K562 (cell line): ENCODE measurements around the gene MANF. TPM values are rescaled to one million over a fixed set of nuclear protein-coding genes. Genes with fewer than 3 reads are reported as not detected.

ENCODE experiments used
- ATAC-seq: fragments of 200-7000 bp; cut with Tn5 transposase; 3 replicates; pipeline ENCODE4 v1.9.1; 2020; ENCODE audit warnings: moderate library complexity
- BruUV-seq: library from RNA; stranded (reverse); fragments of 400-500 nt; replicated peaks from 2 replicates; lab custom pipeline; 2021; lab: Mats Ljungman, UMichigan
- CTCF ChIA-PET: fragments of 300-600 bp; formaldehyde crosslinking; extraction: SDS; loops from one replicate; lab custom pipeline; 2021; ENCODE audit warnings: low intra/inter-chr PET ratio; lab: Yijun Ruan, JAX
- POLR2A ChIA-PET: fragments of 300-600, 350-650 bp; sonication (Branson Sonifier 250); formaldehyde crosslinking; extraction: SDS; loops from one replicate; lab custom pipeline; 2021; ENCODE audit warnings: antibody characterized with exemption, inconsistent platforms; lab: Yijun Ruan, JAX
- DNase-seq, 4 experiments: peaks; one replicate each; pipeline versions ENCODE4 v3.0.0 to v3.0.0-alpha.2; 2011 to 2018; ENCODE audit warnings: low spot score in 3 of 4, mixed read lengths in 3 of 4; ENCODE audit errors: extremely low read depth in 1 of 4
- FAIRE-seq: peaks from 2 replicates; lab custom pipeline; 2011; peaks lifted over from hg19 to GRCh38; lab: Jason Lieb, UNC
- H2AFZ ChIP-seq: 2 replicates; pipeline ENCODE4 v1.6.0; 2011; ENCODE audit warnings: low read depth, low read length, control low read depth, inconsistent platforms
- H3K27ac ChIP-seq: fragments of 200-600 bp; 3 replicates; pipeline ENCODE4 v1.8.0; 2011; ENCODE audit warnings: low read depth, mild to moderate bottlenecking, control low read depth, inconsistent platforms, low read length, moderate library complexity, mixed read lengths; ENCODE audit errors: extremely low read depth
- H3K27me3 ChIP-seq, 2 experiments: fragments of 300-600 bp in 1 of 2; 2 replicates in 1 of 2; 3 replicates in 1 of 2; pipeline versions ENCODE4 v1.6.0 to v1.8.0; 2011; ENCODE audit warnings: inconsistent platforms in 2 of 2, low read length in 2 of 2, mild to moderate bottlenecking in 1 of 2, mixed read lengths in 1 of 2, moderate library complexity in 1 of 2; ENCODE audit not compliant: control insufficient read depth in 2 of 2, insufficient read depth in 2 of 2
- H3K36me3 ChIP-seq: fragments of 300-600 bp; 3 replicates; pipeline ENCODE4 v1.8.0; 2011; ENCODE audit warnings: mild to moderate bottlenecking, low read length, inconsistent platforms; ENCODE audit not compliant: control insufficient read depth, insufficient read depth
- H3K4me1 ChIP-seq, 2 experiments: fragments of 200-600 bp in 1 of 2; replicated peaks in 1 of 2; 2 replicates in 1 of 2; 3 replicates in 1 of 2; pipeline versions ENCODE4 v1.5.1 to v1.8.0; 2011; ENCODE audit warnings: inconsistent platforms in 2 of 2, low read length in 2 of 2, mild to moderate bottlenecking in 1 of 2, mixed read lengths in 1 of 2, moderate library complexity in 1 of 2; ENCODE audit not compliant: control insufficient read depth in 2 of 2, insufficient read depth in 2 of 2
- H3K4me2 ChIP-seq: 2 replicates; pipeline ENCODE4 v1.6.1; 2011; ENCODE audit warnings: low read length, control low read depth, inconsistent platforms, mixed read lengths; ENCODE audit not compliant: insufficient read depth
- H3K4me3 ChIP-seq: fragments of 200-600 bp; sonication (generic), shearing (Covaris generic); 2 replicates; pipeline ENCODE4 v1.5.1; 2016; ENCODE audit warnings: control low read depth, inconsistent platforms
- H3K79me2 ChIP-seq: fragments of 200-600 bp; 3 replicates; pipeline ENCODE4 v1.8.0; 2011; ENCODE audit warnings: low read length, inconsistent platforms; ENCODE audit not compliant: control insufficient read depth, insufficient read depth
- H3K9ac ChIP-seq, 2 experiments: 2 replicates each; pipeline versions ENCODE4 v1.6.0 to v1.6.1; 2011; ENCODE audit warnings: low read depth in 2 of 2, low read length in 2 of 2, control low read depth in 1 of 2, inconsistent platforms in 1 of 2, mild to moderate bottlenecking in 1 of 2, mixed read lengths in 1 of 2; ENCODE audit not compliant: insufficient read depth in 1 of 2
- H3K9me1 ChIP-seq: one replicate; pipeline ENCODE4 v1.6.0; 2011; ENCODE audit warnings: inconsistent platforms, mild to moderate bottlenecking, low read length, moderate library complexity; ENCODE audit not compliant: control insufficient read depth, insufficient read depth
- H3K9me3 ChIP-seq: replicated peaks from 2 replicates; pipeline ENCODE4 v1.5.1; 2011; ENCODE audit warnings: low read depth, low read length, inconsistent platforms; ENCODE audit not compliant: control insufficient read depth, insufficient read depth
- H4K20me1 ChIP-seq: replicated peaks from 2 replicates; pipeline ENCODE4 v1.6.1; 2011; ENCODE audit warnings: low read length, inconsistent platforms, mixed read lengths; ENCODE audit not compliant: control insufficient read depth, insufficient read depth
- BRCA1 ChIP-seq, 2 experiments: fragments of 450-650 bp in 1 of 2; sonication (generic) in 1 of 2; formaldehyde crosslinking in 1 of 2; IDR thresholded peaks; 2 replicates each; pipeline versions ENCODE4 v1.5.0 to v1.6.1; 2017 to 2020; ENCODE audit warnings: mild to moderate bottlenecking in 1 of 2, missing genetic modification reagents in 1 of 2
- ESRRA ChIP-seq: fragments of 450-650 bp; IDR thresholded peaks from 2 replicates; pipeline ENCODE4 v1.6.1; 2014; ENCODE audit warnings: low read depth, mild to moderate bottlenecking, moderate library complexity, borderline replicate concordance
- ETV5 ChIP-seq: sonication (generic); formaldehyde crosslinking; IDR thresholded peaks from 2 replicates; pipeline ENCODE4 v1.4.0; 2020; ENCODE audit warnings: low read depth, mild to moderate bottlenecking, missing genetic modification reagents
- HDAC8 ChIP-seq: fragments of 450-650 bp; IDR thresholded peaks from 2 replicates; pipeline ENCODE4 v1.6.1; 2016; ENCODE audit warnings: mild to moderate bottlenecking, missing genetic modification characterization, moderate library complexity, missing compliant biosample characterization
- HNRNPH1 ChIP-seq: fragments of 200-400 bp; formaldehyde crosslinking; optimal IDR thresholded peaks from 2 replicates; pipeline ENCODE3; 2017; ENCODE audit warnings: low read depth, mild to moderate bottlenecking, low read length, moderate library complexity
- NCOA4 ChIP-seq: fragments of 450-650 bp; IDR thresholded peaks from 2 replicates; pipeline ENCODE4 v1.6.1; 2018; ENCODE audit warnings: mild to moderate bottlenecking; ENCODE audit not compliant: partially characterized antibody
- OTX1 ChIP-seq: fragments of 450-650 bp; formaldehyde crosslinking; IDR thresholded peaks from 2 replicates; pipeline ENCODE4 v1.4.0; 2022; ENCODE audit warnings: mild to moderate bottlenecking
- SMARCE1 ChIP-seq: fragments of 450-650 bp; IDR thresholded peaks from 2 replicates; pipeline ENCODE4 v1.7.1; 2016; ENCODE audit warnings: mild to moderate bottlenecking
- ZNF12 ChIP-seq: sonication (generic); formaldehyde crosslinking; IDR thresholded peaks from 2 replicates; pipeline ENCODE4 v1.4.0; 2020; ENCODE audit warnings: mild to moderate bottlenecking, missing genetic modification reagents
- ZNF133 ChIP-seq: fragments of 250-450 bp; sonication (Bioruptor Pico); IDR thresholded peaks from 2 replicates; pipeline ENCODE4 v1.4.0; 2020; ENCODE audit warnings: mild to moderate bottlenecking
- WGBS: fragments of 100-300 bp; shearing (Covaris generic); methylation state at CpG from one replicate; pipeline ENCODE4 v1.1.6; 2016; ENCODE audit warnings: low coverage, mixed read lengths; ENCODE audit not compliant: insufficient coverage; ENCODE audit errors: missing lambda C conversion rate; 5-methylcytosine and 5-hydroxymethylcytosine counted together
- in situ Hi-C: fragments of 300-500 bp; cut with MboI; formaldehyde crosslinking; loops from 4 replicates; pipeline ENCODE4 v1.15.0; 2018; ENCODE audit warnings: inconsistent platforms, mixed read lengths
- intact Hi-C: fragments of 100-400 bp; cut with micrococcal nuclease; formaldehyde crosslinking; loops from 2 replicates; pipeline ENCODE4 v1.14.2; 2022
- polyA plus RNA-seq, 8 experiments: library from polyadenylated mRNA; depleted of rRNA in 4 of 8; stranded (reverse) in 5 of 8; unstranded in 3 of 8; fragments of >200 nt; fragmentation: Nextera tagmentation in 2 of 8; fragmentation: Illumina TruSeq in 1 of 8; extraction: Ambion mirVana in 2 of 8; extraction: Trizol in 1 of 8; gene quantifications; 2 replicates each; pipeline versions ENCODE4 v1.2.1 to v1.2.3, GENCODE V29; 2011 to 2014; ENCODE audit warnings: inconsistent platforms in 1 of 8, missing spikeins in 1 of 8
- total RNA-seq, 7 experiments: library from RNA; depleted of rRNA in 6 of 7; stranded (reverse); fragments of >200 nt in 6 of 7; fragmentation: Illumina TruSeq in 2 of 7; extraction: Trizol in 2 of 7; gene quantifications; 2 replicates each; pipeline versions ENCODE4 v1.2.1 to v1.2.3, GENCODE V29; 2011 to 2021; ENCODE audit warnings: low replicate concordance in 1 of 7
- TF ChIP-seq, protein P1 (sequence below): fragments of 450-650 bp; formaldehyde crosslinking; IDR thresholded peaks from 2 replicates; pipeline ENCODE4 v1.4.0; 2020; ENCODE audit warnings: mild to moderate bottlenecking
- TF ChIP-seq, protein P2 (sequence below), 2 experiments: fragments of 450-650 bp; formaldehyde crosslinking in 1 of 2; IDR thresholded peaks; 2 replicates each; pipeline versions ENCODE4 v1.4.0 to v1.6.1; 2014 to 2020; ENCODE audit warnings: mild to moderate bottlenecking in 2 of 2, borderline replicate concordance in 1 of 2, low read depth in 1 of 2

Gene MANF
- total and polyA plus RNA-seq, 9 of the 15 experiments (the other 6 are each of a cell fraction or from before 2014, with no cell fraction given) = 6.5 to 52.7 (median 42.3) TPM

DNA sequence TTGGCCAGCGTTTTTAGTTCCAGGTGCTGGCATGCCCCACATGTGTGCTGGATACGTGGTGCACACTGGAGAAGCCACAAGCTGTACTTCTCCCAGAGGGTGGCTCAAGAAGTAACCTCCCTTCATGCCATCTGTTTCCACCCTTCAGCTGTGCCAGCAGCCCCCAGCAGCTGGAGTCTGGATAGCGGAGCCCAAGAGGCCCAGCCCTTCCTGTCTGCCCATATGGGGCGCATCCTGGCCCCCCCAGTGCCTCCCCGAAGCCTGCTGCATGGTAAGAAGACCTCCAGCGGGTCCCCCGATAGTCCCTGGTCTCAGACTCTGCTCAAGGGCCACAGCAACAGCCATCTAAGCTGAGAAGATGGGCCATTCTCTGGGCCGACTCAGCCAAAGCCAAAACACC is 5.8 kb upstream of the MANF start:
- Histone ChIP-seq H4K20me1 (no peaks in the 10 kb centered on the region), H3K9ac (no peak overlapping the region), H3K4me3 (no peak overlapping the region), H3K4me1 (peaks cover 0 to 2% of the 10 kb centered on the region in 2 experiments; a peak in 3 of 5 replicates), H3K27ac (no peak overlapping the region), H3K9me1 (no peaks in the 10 kb centered on the region), H3K27me3 (peaks cover 10 to 43% of the 10 kb centered on the region in 2 experiments), H3K9me3 (no peaks in the 10 kb centered on the region), H3K79me2 (peaks cover 9% of the 10 kb centered on the region), H3K36me3 (no peaks in the 10 kb centered on the region), H2AFZ (no peak overlapping the region)
- DNase-seq = no peak
- ATAC-seq = no peak
- no TSS peak for BruUV-seq
- CTCF ChIA-PET = no interaction called here
- no peak for FAIRE-seq
- POLR2A ChIA-PET = interaction anchor here (0.6 to 0.7 kb wide), 2 partner anchors 14 to 49 kb away, joined by 3 read pairs; no protein-coding TSS in a partner anchor
- intact Hi-C loops = loop anchor here (10.0 kb wide), 1 partner anchor 704 kb away; the partner anchor contains the start of gene DOCK3
- TF ChIP-seq ZNF12 (CRISPR knock-in tag) = no peak
- TF ChIP-seq NCOA4 = no peak
- no peak for TF ChIP-seq ESRRA
- no peak for TF ChIP-seq HNRNPH1
- TF ChIP-seq ETV5 (CRISPR knock-in tag) = no peak
- no peak for TF ChIP-seq ZNF133 (CRISPR knock-in tag)
- TF ChIP-seq BRCA1 (IDR thresholded peaks at IDR 0.05) = no peak
- no peak for TF ChIP-seq BRCA1 (CRISPR knock-in tag; IDR thresholded peaks at IDR 0.05)
- TF ChIP-seq HDAC8 = no peak
- TF ChIP-seq, protein P1, sequence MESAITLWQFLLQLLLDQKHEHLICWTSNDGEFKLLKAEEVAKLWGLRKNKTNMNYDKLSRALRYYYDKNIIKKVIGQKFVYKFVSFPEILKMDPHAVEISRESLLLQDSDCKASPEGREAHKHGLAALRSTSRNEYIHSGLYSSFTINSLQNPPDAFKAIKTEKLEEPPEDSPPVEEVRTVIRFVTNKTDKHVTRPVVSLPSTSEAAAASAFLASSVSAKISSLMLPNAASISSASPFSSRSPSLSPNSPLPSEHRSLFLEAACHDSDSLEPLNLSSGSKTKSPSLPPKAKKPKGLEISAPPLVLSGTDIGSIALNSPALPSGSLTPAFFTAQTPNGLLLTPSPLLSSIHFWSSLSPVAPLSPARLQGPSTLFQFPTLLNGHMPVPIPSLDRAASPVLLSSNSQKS (CRISPR knock-in tag) = no peak
- TF ChIP-seq, protein P2, sequence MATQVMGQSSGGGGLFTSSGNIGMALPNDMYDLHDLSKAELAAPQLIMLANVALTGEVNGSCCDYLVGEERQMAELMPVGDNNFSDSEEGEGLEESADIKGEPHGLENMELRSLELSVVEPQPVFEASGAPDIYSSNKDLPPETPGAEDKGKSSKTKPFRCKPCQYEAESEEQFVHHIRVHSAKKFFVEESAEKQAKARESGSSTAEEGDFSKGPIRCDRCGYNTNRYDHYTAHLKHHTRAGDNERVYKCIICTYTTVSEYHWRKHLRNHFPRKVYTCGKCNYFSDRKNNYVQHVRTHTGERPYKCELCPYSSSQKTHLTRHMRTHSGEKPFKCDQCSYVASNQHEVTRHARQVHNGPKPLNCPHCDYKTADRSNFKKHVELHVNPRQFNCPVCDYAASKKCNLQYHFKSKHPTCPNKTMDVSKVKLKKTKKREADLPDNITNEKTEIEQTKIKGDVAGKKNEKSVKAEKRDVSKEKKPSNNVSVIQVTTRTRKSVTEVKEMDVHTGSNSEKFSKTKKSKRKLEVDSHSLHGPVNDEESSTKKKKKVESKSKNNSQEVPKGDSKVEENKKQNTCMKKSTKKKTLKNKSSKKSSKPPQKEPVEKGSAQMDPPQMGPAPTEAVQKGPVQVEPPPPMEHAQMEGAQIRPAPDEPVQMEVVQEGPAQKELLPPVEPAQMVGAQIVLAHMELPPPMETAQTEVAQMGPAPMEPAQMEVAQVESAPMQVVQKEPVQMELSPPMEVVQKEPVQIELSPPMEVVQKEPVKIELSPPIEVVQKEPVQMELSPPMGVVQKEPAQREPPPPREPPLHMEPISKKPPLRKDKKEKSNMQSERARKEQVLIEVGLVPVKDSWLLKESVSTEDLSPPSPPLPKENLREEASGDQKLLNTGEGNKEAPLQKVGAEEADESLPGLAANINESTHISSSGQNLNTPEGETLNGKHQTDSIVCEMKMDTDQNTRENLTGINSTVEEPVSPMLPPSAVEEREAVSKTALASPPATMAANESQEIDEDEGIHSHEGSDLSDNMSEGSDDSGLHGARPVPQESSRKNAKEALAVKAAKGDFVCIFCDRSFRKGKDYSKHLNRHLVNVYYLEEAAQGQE (IDR thresholded peaks at IDR 0.05; ENCODE audit: borderline replicate concordance) = no peak
- TF ChIP-seq, protein P2 (CRISPR knock-in tag; IDR thresholded peaks at IDR 0.05; ENCODE audit: low read depth) = no peak
- TF ChIP-seq SMARCE1 = no peak
- no peak for TF ChIP-seq OTX1 (CRISPR knock-in tag)
- TF ChIP-seq, all 486 proteins: peak for 0
- 0% methylated on average over 7 of the region's 8 CpGs for WGBS
- no peak overlapping the region for H3K4me2 ChIP-seq
- in situ Hi-C loops = loop anchor here (5.0 to 10.0 kb wide), 2 partner anchors 274 to 762 kb away; partner anchors contain the start of gene MAPKAPK3
